ENCODE measurements around the gene RPP21.

RPP21 gene

DNA sequence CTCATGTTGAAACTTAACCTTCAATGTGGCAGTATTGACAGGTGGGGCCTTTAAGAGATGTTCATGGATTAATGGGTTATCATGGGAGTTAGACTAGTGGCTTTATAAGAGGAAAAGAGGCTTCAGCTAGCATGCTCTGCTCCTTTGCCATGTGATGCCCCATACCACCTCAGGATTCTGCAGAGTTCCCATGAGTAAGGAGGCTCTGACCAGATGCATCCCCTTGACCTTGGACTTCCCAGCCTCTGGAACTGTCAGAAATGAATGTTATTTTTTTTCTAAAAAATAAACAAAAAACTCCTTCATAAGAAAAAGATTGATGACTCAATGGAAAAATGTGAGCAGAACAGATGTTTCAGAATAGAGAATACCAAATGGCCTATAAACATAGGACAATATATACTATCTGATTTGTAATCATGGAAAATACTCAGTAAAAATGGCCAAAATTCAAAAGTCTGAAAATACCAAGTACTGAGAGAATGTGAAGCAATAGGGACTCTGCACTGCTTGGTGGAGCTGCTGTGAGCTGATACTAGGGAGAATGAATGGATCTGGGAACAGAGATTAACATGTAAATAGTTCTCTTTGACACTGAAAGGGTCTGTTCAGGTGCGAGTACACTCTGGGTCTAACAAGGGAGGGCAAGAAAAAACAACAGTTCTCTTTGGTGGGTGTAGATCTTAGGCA lies 25.7 kb upstream of the RPP21 start:
- Histone ChIP-seq H3K9me3 (ENCODE audit: low read length) (no peaks in the 10 kb centered on the region), H3K27ac (ENCODE audit: low read depth, low read length, poor library complexity, severe bottlenecking) (no peak overlapping the region), H3K79me2 (ENCODE audit: insufficient read depth, low read length) (peaks cover 76% of the 10 kb centered on the region), H3K27me3 (ENCODE audit: insufficient read depth, low read length) (no peaks in the 10 kb centered on the region), H3K4me3 (ENCODE audit: low read depth, low read length, poor library complexity, severe bottlenecking) (no peak overlapping the region), H2AFZ (ENCODE audit: low read length) (no peak overlapping the region), H3K36me3 (ENCODE audit: insufficient read depth, low read length) (peaks cover 66% of the 10 kb centered on the region), H3K9ac (ENCODE audit: low read length) (no peak overlapping the region), H4K20me1 (ENCODE audit: insufficient read depth, low read length) (0 out of 2 replicates have a peak, but pooled peaks cover 3% of the 10 kb centered on the region), H3K9me2 (ENCODE audit: low read depth, low read length) (no peaks in the 10 kb centered on the region), H3F3A (ENCODE audit: insufficient read depth, low read length) (no peaks in the 10 kb centered on the region), H3K4me1 (ENCODE audit: insufficient read depth, low read length, severe bottlenecking) (peaks cover 24% of the 10 kb centered on the region), H3K4me2 (ENCODE audit: low read length) (no peak overlapping the region)
- TF ChIP-seq, protein P1, sequence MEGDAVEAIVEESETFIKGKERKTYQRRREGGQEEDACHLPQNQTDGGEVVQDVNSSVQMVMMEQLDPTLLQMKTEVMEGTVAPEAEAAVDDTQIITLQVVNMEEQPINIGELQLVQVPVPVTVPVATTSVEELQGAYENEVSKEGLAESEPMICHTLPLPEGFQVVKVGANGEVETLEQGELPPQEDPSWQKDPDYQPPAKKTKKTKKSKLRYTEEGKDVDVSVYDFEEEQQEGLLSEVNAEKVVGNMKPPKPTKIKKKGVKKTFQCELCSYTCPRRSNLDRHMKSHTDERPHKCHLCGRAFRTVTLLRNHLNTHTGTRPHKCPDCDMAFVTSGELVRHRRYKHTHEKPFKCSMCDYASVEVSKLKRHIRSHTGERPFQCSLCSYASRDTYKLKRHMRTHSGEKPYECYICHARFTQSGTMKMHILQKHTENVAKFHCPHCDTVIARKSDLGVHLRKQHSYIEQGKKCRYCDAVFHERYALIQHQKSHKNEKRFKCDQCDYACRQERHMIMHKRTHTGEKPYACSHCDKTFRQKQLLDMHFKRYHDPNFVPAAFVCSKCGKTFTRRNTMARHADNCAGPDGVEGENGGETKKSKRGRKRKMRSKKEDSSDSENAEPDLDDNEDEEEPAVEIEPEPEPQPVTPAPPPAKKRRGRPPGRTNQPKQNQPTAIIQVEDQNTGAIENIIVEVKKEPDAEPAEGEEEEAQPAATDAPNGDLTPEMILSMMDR (IDR thresholded peaks at IDR 0.05; ENCODE audit: low read length), result no peak
- no peak for TF ChIP-seq EZH2 (IDR thresholded peaks at IDR 0.05; ENCODE audit: borderline replicate concordance, low read length)

DNA sequence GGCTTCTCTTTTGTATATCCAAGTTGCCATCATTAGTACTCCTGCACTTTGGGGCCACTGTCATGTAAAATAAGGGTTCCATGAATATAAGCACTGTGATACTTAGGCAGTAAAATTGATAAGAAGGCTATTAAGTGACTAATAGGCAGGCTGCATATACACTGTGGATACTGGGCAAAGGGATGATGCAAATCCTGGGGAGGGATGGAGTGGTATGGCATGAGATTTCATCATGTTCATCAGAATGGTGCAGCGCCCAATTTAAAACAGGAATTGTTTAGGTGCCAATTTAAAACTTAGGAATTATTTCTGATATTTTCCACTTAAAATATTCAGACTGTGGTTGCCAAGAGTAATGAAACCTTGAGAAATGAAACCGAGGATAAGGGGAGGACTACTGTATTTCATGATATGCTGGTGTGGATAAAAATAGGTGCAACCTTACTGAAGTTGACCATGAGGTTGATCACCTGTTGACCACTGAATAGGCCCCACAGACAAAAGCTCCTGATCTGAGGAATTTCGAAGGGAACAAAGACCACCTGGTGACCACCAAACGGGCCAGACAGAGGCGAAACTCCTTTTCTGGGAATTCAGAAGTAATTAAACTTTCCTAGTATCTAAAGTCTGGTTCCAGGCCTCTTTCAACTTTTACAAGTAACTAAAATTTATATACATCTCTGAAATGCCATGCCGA lies 23.1 kb upstream of the RPP21 start:
- TF ChIP-seq, protein P1 (IDR thresholded peaks at IDR 0.05; ENCODE audit: low read length), result no peak
- Histone ChIP-seq H3K4me3 (ENCODE audit: low read depth, low read length, poor library complexity, severe bottlenecking) (no peak overlapping the region), H4K20me1 (ENCODE audit: insufficient read depth, low read length) (0 out of 2 replicates have a peak, but pooled peaks cover 3% of the 10 kb centered on the region), H3K9me3 (ENCODE audit: low read length) (no peaks in the 10 kb centered on the region), H3K27ac (ENCODE audit: low read depth, low read length, poor library complexity, severe bottlenecking) (no peak overlapping the region), H3K9ac (ENCODE audit: low read length) (no peak overlapping the region), H3K27me3 (ENCODE audit: insufficient read depth, low read length) (no peaks in the 10 kb centered on the region), H3K9me2 (ENCODE audit: low read depth, low read length) (no peaks in the 10 kb centered on the region), H3K4me1 (ENCODE audit: insufficient read depth, low read length, severe bottlenecking) (peaks cover 36% of the 10 kb centered on the region), H2AFZ (ENCODE audit: low read length) (no peak overlapping the region), H3K36me3 (ENCODE audit: insufficient read depth, low read length) (peaks cover 41% of the 10 kb centered on the region), H3K4me2 (ENCODE audit: low read length) (no peak overlapping the region), H3F3A (ENCODE audit: insufficient read depth, low read length) (0 out of 2 replicates have a peak, but pooled peaks cover 3% of the 10 kb centered on the region), H3K79me2 (ENCODE audit: insufficient read depth, low read length) (peaks cover 84% of the 10 kb centered on the region)

DNA sequence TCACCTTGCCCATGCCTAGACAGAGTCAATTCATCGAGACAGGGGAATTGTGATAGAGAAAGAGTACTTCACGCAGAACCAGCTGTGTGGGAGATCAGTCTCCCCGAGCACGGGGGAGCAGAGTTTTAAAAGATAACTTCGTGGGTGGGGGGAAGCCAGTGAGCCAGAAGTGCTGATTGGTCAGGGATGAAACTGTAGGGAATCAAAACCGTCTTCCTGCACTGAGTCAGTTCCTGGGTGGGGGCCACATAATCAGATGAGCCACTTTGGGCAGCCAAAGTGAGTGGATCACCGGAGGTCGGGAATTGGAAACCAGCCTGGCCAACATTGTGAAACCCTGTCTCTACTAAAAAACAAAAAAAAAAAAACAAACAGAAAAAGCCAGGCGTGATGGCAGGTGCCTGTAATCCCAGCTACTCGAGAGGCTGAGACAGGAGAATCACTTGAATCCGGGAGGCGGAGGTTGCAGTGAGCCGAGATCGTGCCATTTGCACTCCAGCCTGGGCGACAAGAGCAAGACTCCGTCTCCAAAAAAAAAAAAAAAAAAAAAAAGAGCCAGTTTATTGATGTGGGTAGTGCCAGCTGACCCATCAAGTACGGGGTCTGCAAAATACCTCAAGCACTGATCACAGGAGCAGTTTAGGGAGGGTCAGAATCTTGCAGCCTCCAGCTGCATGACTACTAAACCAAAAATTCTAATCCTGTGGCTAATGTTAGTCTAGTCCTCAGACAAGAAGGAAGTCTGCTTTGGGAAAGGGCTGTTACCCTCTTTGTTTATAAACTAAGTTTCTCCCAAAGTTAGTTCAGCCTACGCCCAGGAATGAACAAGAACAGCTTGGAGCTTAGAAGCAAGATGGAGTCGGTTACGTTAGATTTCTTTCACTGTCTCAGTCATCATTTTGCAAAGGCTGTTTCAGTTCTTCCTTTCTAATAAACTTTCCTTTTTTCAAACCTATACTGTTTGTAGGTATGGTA lies 22.1 kb upstream of the RPP21 start:
- Histone ChIP-seq H3K27me3 (ENCODE audit: insufficient read depth, low read length) (no peaks in the 10 kb centered on the region), H2AFZ (ENCODE audit: low read length) (no peak overlapping the region), H3K27ac (ENCODE audit: low read depth, low read length, poor library complexity, severe bottlenecking) (no peak overlapping the region), H3K9me2 (ENCODE audit: low read depth, low read length) (no peaks in the 10 kb centered on the region), H3K9ac (ENCODE audit: low read length) (no peak overlapping the region), H3K79me2 (ENCODE audit: insufficient read depth, low read length) (peaks cover 77% of the 10 kb centered on the region), H3K36me3 (ENCODE audit: insufficient read depth, low read length) (peaks cover 34% of the 10 kb centered on the region), H3K4me2 (ENCODE audit: low read length) (no peak overlapping the region), H3K9me3 (ENCODE audit: low read length) (no peaks in the 10 kb centered on the region), H3K4me3 (ENCODE audit: low read depth, low read length, poor library complexity, severe bottlenecking) (no peak overlapping the region), H3K4me1 (ENCODE audit: insufficient read depth, low read length, severe bottlenecking) (peaks cover 43% of the 10 kb centered on the region), H4K20me1 (ENCODE audit: insufficient read depth, low read length) (0 out of 2 replicates have a peak, but pooled peaks cover 1% of the 10 kb centered on the region), H3F3A (ENCODE audit: insufficient read depth, low read length) (0 out of 2 replicates have a peak, but pooled peaks cover 3% of the 10 kb centered on the region)
- TF ChIP-seq, protein P1 (IDR thresholded peaks at IDR 0.05; ENCODE audit: low read length), result no peak
- no peak for TF ChIP-seq EZH2 (IDR thresholded peaks at IDR 0.05; ENCODE audit: borderline replicate concordance, low read length)
